ENCODE measurements around the gene JMY.
"Not testable (repeated sequence)": the region's sequence is repeated elsewhere in the genome, so short reads cannot be mapped to it uniquely, and the experiment has no call there.

JMY gene

DNA sequence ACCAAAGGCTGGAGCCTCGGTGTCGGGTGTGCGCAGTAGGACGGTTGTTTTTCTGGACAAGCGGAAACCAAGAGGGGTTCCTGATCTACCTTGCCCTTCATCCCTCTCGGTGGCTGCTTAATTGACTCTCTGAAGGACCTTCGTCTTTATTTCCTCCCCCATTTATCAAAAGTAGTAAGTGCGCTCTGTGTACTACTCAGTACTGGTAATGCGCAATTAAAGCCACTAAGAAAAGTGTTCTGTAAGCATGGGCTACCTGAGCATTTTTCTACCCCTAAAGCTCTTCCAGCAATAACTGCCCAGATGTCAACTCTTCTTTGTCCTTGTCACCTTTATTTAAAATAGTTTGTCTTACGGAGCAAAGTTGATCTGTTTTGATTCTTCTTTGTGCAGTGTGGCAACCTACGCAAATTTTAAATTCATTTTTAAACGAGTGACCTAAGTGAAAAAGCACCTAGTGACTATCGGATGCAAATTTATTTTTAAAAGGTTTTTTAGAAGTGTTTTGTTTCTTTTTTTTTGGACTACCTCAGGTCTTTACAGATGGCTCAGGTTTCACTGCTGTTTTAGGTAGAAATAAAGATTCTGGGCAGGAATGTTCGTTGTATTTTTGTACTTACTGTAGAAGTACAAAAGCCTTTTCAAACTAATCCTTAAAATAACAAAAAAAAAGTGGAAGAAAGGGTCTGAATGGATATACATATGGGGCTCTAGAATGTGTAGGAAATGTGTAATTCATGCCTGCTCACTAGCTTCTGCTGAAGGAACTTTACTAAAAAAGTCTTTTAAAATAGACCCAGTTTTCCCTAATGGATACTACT, 2.0 kb downstream of the JMY start:
- DNase-seq (ENCODE audit: low read depth in 2 of 2), result no peak

DNA sequence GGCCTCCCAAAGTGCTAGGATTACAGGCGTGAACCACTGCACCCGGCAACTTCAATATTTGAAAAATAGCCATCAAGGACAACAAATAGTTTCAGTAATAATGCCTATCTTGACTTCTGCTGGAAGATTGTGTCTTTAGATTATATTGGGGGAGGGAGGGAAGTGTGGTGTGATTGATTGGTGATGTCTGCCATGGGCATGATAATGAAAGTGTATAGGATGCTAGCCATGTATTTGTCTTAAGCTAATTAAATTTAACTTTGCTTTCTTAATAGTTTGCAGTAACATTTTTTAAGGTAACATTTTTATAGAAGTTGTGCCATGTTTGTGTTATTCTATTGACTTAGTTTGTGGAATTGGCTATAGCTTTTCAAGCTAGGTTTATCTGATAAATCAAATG, 4.6 kb downstream of the JMY start:
- DNase-seq (ENCODE audit: low read depth in 2 of 2), result no peak

DNA sequence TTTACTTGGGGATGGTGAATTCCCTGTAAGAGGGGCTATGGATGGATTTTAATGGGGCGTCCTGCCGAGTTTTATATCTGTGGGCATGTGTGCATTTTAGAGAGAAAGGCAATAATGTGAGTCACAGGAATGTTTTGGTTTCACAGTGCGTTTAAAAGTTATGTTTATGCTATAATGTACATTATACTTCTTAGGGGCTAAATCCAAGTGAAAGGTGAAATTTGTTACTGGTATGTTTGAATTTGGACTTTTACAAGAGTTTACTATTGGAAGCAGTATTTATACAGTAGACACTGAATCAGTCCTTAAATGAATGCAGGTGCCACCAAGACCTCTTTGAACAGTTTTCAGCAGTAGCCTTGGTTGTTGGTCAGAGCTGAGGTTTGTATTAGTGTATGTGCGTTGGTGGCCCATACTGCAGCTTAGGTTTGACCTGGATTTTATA, 5.6 kb downstream of the JMY start:
- DNase-seq (ENCODE audit: low read depth in 2 of 2), result no peak

DNA sequence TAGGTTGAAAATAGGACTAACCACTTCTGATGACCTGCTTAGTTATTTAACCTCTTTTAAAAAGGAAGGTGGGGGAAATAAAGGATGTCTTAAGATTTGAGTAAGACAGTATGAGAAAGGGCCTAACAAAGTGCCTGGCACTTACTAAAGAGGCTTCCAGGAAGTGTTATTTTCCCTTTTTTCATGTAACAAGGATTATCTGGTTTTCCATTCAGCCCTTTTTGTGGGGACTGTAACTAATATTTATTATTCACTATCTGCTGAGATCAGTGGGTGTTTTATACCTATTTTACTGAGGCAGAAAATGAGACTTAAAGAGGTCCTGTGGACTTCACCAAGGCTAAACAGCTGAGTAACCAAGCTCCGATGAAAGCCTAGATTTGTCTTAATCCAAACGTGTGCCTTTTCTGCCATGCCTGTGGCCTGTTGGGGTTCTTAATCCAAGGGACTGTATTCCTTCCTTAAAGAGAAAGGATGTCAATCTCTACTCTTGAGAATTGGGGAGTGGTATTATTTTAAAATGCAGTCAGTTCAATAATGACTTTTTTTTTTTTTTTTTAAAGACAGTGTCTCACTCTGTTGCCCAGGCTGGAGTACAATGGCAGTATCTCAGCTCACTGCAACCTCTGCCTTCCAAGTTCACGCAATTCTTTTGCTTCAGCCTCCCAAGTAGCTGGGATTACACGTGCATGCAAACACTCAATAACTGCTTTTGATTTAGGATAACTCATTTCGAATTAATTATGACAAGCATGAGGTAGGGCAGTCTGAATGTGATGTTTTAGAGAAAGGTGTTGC, 6.5 kb downstream of the JMY start:
- DNase-seq (ENCODE audit: low read depth in 2 of 2), result no peak

DNA sequence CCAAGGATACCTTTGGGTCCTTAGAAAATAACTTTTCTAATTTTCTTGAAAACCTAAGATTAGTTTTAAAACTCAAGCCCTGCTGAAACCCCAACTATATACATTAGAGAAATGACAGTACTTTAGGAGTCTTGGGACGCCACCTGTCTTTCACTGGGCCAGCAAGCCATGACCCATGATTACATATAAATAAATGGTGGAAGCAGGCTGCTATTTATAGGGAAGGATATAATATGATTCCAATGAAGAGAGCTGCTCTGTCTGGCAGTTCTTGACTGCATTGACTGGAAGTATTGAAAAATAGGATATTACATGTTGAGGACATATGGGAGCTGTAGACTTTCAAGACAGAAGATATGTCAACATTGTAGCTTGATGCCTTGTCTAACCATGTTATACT, 7.3 kb downstream of the JMY start:
- DNase-seq (ENCODE audit: low read depth in 2 of 2), result no peak

DNA sequence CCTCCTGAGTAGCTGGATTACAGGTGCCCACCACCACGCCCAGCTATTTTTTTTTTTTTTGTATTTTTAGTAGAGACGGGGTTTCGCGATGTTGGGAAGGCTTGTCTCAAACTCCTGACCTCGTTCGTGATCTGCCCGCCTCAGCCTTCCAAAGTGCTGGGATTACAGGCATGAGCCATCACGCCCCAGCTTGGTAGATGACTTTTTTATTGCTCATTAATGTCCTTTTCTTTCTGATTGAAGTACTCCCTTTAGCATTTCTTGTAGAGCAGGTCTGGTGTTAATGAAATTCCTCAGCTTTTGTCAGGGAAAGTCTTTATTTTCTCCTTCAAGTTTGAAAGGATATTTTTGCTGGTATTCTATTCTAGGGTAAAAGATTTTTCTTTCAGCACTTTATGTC, 18.1 kb downstream of the JMY start:
- DNase-seq (ENCODE audit: low read depth in 2 of 2), result not testable (repeated sequence)

DNA sequence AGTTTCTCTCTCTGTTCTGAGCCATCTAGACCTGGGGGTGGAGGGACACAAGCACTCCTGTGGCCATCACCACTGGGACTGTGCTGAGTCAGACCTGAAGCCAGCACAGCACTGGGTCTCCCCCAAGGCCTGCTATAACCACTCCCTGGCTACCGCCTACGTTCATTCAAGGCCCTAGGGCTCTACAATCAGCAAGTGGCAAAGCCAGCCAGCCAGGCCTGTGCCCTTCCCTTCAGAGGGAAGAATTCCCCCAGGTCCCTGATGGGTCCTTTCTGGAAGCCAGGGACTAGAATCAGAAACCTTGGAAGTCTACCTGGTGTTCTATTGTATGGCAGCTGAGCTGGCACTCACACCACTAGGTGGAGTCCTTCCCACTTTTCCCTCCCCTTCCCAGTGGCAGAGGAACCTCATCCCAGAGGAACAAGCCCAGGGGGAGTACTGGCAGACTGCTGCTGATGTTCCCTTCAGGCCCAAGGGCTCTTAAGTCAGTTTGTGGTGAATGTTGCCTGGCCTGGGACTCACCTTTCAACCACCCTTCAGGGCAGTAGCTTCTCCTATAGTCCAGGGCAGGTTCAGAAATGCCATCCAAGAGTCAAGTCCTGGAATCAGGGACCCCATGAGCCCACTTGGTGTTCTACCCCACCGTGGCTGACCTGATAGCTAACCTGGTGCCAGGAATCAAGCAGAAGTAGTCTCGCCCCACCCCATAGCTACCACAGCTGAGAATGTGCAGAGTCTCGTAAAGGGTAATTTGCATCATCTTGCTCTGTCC, 20.0 kb downstream of the JMY start:
- peak in 1 of 2 donors; percentile 23 for DNase-seq (ENCODE audit: low read depth in 2 of 2)

DNA sequence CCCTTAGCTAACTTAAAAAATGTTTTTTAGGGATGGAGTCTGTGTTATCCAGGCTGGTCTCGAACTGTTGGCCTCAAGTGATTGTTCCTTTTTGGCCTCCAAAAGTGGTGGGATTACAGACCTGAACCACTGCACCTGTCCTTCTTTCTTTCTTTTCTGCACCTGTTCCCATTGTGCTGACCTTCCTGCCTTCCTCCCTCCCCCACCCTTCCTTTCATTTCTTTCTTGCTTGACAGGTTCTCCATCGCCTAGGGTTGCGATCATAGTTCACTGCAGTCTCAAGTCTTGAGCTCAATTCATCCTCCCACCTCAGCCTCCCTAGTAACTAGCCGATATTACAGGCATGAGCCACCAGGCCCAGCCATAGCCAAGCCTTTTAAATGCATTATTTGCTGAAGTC, 20.6 kb downstream of the JMY start:
- no peak for DNase-seq (ENCODE audit: low read depth in 2 of 2)

DNA sequence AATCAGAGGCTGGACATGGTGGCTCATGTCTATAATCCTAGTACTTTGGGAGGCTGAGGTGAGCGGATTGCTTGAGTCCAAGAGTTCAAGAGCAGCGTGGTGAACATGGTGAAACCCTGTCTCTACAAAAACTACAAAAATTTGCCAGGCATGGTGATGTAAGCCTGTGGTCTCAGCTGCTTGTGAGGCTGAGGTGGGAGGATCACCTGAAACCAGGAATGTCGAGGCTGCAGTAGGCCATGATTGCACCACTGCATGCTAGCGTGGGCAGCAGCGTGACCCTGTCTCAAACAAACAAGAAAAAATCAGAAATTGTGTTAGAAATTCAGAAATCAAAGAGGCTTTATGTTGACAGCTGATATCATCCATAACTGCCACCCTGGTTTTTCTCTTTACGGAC, 21.4 kb downstream of the JMY start:
- DNase-seq (ENCODE audit: low read depth in 2 of 2), result no peak

DNA sequence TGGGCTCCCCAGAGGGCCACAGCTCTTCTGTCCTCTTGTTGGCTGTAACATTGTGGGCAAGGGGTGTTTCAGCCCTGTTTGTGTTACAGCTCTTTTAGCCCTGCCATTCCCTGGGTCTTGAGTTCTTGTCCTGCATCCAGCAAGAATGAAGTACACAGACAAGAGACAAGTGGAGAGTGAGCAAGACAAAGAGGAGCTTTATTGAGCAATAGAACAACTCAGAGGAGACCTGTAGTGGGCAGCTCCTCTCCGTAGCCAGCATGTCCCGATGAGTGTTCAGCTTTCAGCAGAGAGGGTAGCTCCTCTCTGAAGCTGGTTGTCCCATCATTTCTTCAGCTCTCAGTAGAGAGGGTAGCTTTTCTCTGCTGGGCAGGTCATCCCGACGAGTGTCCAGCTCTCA, 22.9 kb downstream of the JMY start:
- no peak for DNase-seq (ENCODE audit: low read depth in 2 of 2)

DNA sequence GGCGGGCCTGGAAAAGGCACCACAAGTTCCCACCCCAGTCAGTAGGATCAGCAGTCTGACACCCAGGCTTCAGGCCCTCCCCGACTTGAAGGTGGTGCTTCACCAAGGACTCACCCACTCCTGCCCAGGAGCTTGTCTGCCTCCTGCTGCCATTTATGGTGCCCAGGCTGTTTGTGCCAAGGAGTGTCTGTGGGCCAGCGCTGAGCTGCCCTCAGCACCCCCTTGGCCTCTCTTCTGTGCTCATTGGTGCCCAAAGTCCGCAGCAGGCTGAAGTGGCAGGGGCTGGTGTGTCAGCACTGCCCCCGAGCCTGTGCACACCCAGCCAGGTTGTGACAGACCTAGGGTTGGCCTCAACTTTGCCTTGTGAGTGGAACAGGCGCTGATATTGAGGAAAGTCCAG, 23.5 kb downstream of the JMY start:
- no peak for DNase-seq (ENCODE audit: low read depth in 2 of 2)

DNA sequence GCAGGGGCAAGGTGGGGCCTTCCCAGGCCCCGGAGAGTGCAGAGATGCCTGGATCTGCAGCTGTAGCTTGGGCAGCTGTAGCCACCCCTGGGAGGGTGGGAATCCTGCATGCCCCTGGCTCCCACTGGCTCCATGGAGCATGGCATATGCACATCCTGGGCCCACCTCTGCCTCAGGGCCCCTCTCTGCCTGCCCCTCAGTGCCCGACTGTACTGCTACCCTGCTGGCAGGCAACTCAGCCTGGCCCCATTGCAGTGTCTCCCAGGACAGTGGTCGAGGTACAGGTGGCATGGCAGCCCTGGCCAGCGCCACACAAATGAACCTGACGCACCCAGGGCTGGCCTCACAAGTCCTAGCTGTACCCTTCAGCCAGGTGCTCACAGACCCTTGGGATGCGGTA, 23.9 kb downstream of the JMY start:
- no peak for DNase-seq (ENCODE audit: low read depth in 2 of 2)

DNA sequence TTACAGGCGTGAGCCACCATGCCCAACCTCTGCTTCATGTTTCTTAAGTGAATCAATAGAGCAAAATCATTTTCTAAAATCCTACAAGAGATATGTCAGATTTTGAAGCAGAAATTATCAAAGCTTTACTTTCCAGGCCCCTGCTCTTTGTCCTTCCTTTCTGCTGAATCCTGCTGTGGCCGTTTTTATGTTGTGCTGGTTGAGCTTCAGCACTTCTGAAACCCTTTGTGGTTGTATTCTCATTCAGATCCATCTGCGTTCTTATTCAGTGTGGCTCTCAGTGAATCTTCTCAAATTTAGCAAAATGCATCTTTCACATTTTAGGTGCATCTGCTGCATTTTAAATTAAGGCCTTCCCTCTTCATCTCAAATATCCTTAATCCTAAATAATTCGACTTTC, 26.0 kb downstream of the JMY start:
- DNase-seq (ENCODE audit: low read depth in 2 of 2), result no peak

DNA sequence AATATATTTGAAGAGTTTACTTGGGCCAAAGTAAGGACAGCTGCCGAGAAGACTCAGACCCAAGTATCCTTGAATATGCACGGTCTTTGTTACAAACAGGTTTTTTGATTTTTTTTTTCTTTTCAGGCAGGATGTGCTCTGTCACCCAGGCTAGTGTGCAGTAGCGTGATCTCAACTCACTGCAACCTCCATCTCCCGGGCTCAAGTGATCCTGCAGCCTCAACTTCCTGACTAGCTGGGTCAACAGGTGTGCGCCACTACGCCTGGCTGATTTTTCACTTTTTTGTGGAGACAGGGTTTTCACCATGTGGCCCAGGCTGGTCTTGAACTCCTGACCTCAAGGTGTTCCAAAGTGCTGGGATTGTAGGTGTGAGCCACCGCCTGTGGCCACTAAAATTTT, 27.4 kb downstream of the JMY start:
- DNase-seq (ENCODE audit: low read depth in 2 of 2), result no peak

DNA sequence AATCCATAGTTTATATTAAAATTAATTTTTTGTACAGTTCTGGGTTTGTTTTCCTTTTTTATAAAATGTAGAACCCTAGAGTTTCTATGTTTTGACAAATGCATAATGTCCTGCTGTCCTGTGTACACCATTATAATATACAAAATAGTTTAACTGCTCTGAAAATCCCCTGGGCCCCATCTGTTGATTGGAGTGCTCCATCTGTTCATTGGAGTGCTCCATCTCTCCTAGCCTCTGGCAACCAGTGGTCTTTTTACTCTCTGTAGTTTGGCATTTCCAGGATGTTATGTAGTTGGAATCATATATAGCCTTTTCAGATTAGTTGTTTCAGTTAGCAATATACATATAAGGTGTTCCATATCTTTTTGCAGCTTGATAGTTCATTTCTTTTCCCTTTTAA, 31.2 kb downstream of the JMY start:
- DNase-seq (ENCODE audit: low read depth in 2 of 2), result no peak

DNA sequence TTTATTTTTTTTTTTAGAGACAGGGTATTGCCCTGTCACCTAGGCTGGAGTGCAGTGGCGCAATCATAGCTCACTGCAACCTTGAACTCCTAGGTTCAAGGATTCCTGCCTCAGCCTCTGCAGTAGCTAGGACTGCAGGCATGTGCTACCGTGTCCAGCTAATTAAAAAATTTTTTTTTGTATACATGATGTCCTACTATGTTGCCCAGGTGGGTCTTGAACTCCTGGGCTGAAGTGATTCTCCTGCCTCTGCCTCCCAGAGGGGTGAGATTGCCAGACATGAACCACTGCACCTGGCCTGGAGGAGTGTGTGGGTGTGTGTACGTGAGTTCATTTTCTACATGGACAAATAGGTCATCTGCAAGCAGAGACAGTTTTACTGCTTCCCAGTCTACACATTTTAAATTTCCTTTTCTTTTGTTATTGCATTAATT, 33.8 kb downstream of the JMY start:
- no peak for DNase-seq (ENCODE audit: low read depth in 2 of 2)

DNA sequence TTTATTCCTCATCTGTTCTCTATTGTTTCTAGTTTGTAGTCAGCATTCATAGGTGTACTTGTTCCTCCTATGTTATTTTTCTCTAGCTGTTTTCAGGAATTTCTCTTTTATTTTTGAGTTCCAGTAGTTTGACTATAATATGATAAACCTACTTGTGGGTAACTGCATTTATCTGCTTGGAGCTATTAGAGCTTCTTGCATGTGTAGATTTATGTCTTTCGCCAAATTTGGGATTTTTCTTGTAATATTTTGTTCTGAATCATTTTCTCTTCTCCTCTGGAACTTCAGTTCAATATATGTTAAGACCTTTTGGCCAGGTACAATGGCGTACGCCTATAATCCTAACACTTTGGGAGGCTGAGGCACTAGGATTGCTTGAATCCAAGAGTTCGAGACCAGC, 37.4 kb downstream of the JMY start:
- no peak for DNase-seq (ENCODE audit: low read depth in 2 of 2)

DNA sequence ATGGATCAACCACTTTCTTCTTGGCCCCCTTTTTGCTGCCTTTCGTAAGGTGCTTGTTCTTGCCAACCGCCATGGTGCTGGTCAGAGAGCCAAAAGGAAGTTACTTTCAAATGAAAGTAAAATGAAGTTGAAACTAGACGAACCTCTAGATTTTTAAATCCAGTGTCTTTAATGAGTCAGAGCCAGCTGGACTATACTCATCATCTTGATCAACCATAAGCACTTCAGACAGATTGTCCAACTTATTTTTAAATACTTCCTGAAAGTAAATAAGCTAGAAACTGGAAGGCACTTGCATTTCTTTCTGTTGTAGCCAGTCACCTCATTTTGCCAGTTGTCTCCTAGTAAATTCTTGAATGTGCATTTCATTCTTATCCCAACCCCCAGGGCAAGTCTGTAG, 48.9 kb downstream of the JMY start:
- no peak for DNase-seq (ENCODE audit: low read depth in 2 of 2)

DNA sequence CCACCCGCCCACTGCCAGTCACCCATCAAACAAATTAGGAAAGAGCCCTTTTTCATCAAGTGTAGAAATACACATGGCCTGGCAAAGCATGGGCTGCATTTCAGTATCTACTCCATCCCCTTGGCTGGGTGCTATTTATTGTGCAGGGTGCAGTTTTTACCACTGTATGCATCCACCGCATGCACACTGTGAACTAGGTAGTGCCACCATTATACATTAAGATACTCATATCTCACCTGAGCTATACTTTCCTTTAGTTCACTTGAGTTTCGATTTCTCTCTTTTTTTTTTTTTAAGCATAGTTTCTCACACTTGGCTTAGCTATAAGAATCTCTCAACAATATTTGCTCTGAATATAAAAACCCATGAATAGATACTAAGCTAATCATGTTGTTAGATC, 49.4 kb downstream of the JMY start:
- DNase-seq (ENCODE audit: low read depth in 2 of 2), result no peak

DNA sequence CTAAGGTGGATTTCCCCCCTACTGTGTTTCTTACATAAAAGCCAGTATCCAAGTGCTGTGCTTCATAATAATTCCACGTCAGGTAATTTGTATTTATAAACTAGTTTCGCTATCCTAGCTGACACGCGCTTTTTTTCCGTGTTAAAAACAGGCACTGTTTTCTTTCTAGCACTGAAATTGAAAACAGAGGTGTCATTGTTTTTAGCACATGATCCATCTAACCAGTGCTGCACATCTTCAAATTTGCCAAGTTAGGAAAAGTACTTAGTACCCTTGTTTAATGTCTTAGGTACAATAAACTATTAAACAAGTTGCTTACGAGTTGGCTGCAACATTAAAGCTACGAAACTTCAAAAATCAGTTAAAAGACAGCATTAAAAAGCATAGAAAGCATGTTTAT, 49.9 kb downstream of the JMY start:
- no peak for DNase-seq (ENCODE audit: low read depth in 2 of 2)

DNA sequence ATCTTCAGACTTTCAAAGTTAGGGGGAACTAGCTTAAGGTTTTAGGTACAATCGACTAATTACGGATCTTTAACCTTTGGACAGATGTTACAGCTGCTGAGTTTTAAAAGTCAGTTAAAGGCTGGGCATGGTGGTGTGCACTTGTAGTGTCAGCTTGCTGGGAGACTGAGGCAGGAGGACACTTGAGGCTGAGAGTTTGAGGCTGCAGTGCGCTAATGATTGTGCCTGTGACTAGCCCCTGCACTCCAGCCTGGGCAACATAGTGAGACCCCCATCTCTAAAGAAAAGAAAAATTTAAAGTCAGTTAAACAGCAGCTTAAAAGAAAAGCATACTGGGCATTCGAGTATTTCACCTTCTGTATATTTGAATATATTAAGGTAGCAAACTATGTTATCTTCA, 51.4 kb downstream of the JMY start:
- DNase-seq (ENCODE audit: low read depth in 2 of 2), result no peak

DNA sequence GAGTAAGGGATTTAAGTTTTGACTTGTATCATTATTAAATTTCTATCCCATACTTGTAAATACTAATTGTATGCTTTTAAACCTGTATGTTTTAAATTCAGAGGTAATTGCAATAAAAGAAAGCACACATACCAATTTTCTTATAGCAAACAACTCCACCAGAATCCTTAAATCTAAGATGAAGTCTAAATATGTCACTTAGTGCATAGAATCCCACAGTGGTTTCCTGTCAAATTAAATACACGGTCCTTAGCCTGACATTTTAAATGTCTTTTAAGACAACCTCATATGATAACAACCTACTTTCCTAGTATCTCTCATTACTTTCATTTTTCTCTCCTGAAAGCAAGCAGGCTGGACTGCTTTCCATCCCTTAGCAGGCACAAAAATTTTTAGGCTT, 52.0 kb downstream of the JMY start:
- DNase-seq (ENCODE audit: low read depth in 2 of 2), result no peak

DNA sequence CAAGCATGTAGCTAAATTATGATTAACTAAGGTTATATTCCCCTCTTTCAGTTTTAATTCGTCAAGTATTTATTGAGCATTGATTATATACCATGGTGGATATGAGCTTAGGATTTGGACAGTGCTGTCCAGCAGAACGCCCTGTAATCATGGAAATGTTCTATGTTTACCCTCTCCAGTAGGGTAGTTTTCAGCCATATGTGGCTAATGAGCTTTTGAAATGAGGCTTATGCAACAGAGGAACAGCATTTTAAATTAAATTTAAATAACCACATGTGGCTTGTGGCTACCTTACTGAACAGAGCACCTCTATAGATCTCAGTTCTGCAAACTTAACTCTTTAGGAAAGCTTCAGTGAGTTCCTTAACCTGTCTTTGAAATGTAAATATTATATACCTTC, 59.1 kb downstream of the JMY start:
- DNase-seq (ENCODE audit: low read depth in 2 of 2), result no peak

Measured in stimulated activated CD8-positive, alpha-beta memory T cell treated with anti-CD3 and anti-CD28 coated beads, Interleukin-15, amount 100 ng/mL, for 48 hours (primary cell).